HepG2 (cell line): ENCODE results near the gene DENND5B. TPM values are rescaled to one million over a fixed set of nuclear protein-coding genes. Genes with fewer than 3 reads are reported as not detected.

Experiments
- FIP1L1 ChIP-seq: fragments of 200-400 bp; formaldehyde crosslinking; IDR thresholded peaks from 2 replicates; pipeline ENCODE4 v1.6.1; 2018; ENCODE audit warnings: low read depth, mild to moderate bottlenecking, low read length, moderate library complexity, borderline replicate concordance; ENCODE audit not compliant: insufficient read depth
- HNF1A ChIP-seq, 2 experiments: sonication (generic) in 1 of 2; formaldehyde crosslinking in 1 of 2; IDR thresholded peaks; 2 replicates each; pipeline versions ENCODE4 v1.4.0 to v1.6.1; 2016 to 2020; ENCODE audit warnings: borderline replicate concordance in 1 of 2, low read depth in 1 of 2, mild to moderate bottlenecking in 1 of 2, missing genetic modification reagents in 1 of 2
- JARID2 ChIP-seq: sonication (generic); formaldehyde crosslinking; IDR thresholded peaks from 2 replicates; pipeline ENCODE4 v1.8.1; 2023; ENCODE audit warnings: missing genetic modification reagents, inconsistent platforms; ENCODE audit not compliant: insufficient replicate concordance
- KLF12 ChIP-seq: sonication (generic); formaldehyde crosslinking; IDR thresholded peaks from 2 replicates; pipeline ENCODE4 v1.4.0; 2020; ENCODE audit warnings: missing genetic modification reagents, borderline replicate concordance
- MAFF ChIP-seq: IDR thresholded peaks from 2 replicates; pipeline ENCODE4 v1.6.1; 2011; ENCODE audit warnings: low read depth, low read length, improper control_type of control experiment
- MLXIP ChIP-seq: sonication (generic); formaldehyde crosslinking; IDR thresholded peaks from 2 replicates; pipeline ENCODE4 v1.9.0; 2021; ENCODE audit warnings: missing genetic modification reagents, borderline replicate concordance
- NFKBIZ ChIP-seq: IDR thresholded peaks from 2 replicates; pipeline ENCODE4 v1.6.1; 2018; ENCODE audit warnings: missing genetic modification reagents, missing compliant biosample characterization
- RXRA ChIP-seq: sonication (generic); formaldehyde crosslinking; IDR thresholded peaks from 2 replicates; pipeline ENCODE4 v1.5.1; 2020; ENCODE audit warnings: missing genetic modification reagents
- TBX3 ChIP-seq: fragments of 450-650 bp; IDR thresholded peaks from 2 replicates; pipeline ENCODE4 v1.6.1; 2017; ENCODE audit warnings: antibody characterized with exemption, mild to moderate bottlenecking, inconsistent platforms, borderline replicate concordance
- ZHX2 ChIP-seq, 2 experiments: sonication (generic) in 1 of 2; formaldehyde crosslinking in 1 of 2; IDR thresholded peaks; 2 replicates each; pipeline versions ENCODE4 v1.6.1 to v1.9.0; 2014 to 2022; ENCODE audit warnings: antibody characterized with exemption in 1 of 2, borderline replicate concordance in 1 of 2, inconsistent platforms in 1 of 2, low read depth in 1 of 2, missing genetic modification reagents in 1 of 2
- ZMAT3 ChIP-seq: sonication (generic); formaldehyde crosslinking; conservative IDR thresholded peaks from 2 replicates; pipeline ENCODE4 v1.7.0; 2021; ENCODE audit warnings: missing genetic modification reagents
- ZNF431 ChIP-seq: sonication (generic); formaldehyde crosslinking; IDR thresholded peaks from 2 replicates; pipeline ENCODE4 v1.9.0; 2022; ENCODE audit warnings: missing genetic modification reagents, low read depth, mild to moderate bottlenecking, borderline replicate concordance
- ZNF720 ChIP-seq: sonication (generic); formaldehyde crosslinking; IDR thresholded peaks from 2 replicates; pipeline ENCODE4 v1.4.0; 2020; ENCODE audit warnings: missing genetic modification reagents
- ZNF766 ChIP-seq: sonication (generic); formaldehyde crosslinking; IDR thresholded peaks from 2 replicates; pipeline ENCODE4 v1.5.0; 2020; ENCODE audit warnings: missing genetic modification reagents, borderline replicate concordance
- polyA plus RNA-seq, 8 experiments: library from polyadenylated mRNA; depleted of rRNA in 3 of 8; stranded (reverse) in 7 of 8; unstranded in 1 of 8; fragments of >200 nt; fragmentation: Illumina TruSeq in 4 of 8; extraction: Trizol in 4 of 8; gene quantifications; 2 replicates each; pipeline versions ENCODE4 v1.2.1 to v1.2.3, GENCODE V29; 2011 to 2016; ENCODE audit warnings: low read depth in 4 of 8, missing spikeins in 1 of 8, mixed read lengths in 1 of 8; ENCODE audit not compliant: insufficient read depth in 1 of 8
- total RNA-seq, 5 experiments: library from RNA; depleted of rRNA; stranded (reverse); fragments of >200 nt; fragmentation: Illumina TruSeq; extraction: Trizol; gene quantifications; 2 replicates each; pipeline ENCODE4 v1.2.3, GENCODE V29; 2016; ENCODE audit warnings: low read depth in 1 of 5

DENND5B gene
- total and polyA plus RNA-seq, 2 of the 13 experiments (the other 11 are each of a cell fraction or from before 2014, with no cell fraction given) = 14.7 to 18.7 TPM

- no peak for TF ChIP-seq MLXIP (CRISPR knock-in tag)
- TF ChIP-seq FIP1L1 = 0 out of 2 replicates have a peak, but pooled peaks have one; percentile 45
- no peak for TF ChIP-seq ZHX2 (IDR thresholded peaks at IDR 0.05; ENCODE audit: low read depth)
- TF ChIP-seq ZHX2 (CRISPR knock-in tag; IDR thresholded peaks at IDR 0.05; ENCODE audit: borderline replicate concordance) = no peak
- no peak for TF ChIP-seq MAFF
- TF ChIP-seq ZNF766 = peak; percentile 62; the same call in 1 of the 2 replicates
- peak; percentile 51; the same call in 1 of the 2 replicates for TF ChIP-seq ZNF431 (CRISPR knock-in tag)
- peak; percentile 72; the same call in 1 of the 2 replicates for TF ChIP-seq ZMAT3 (CRISPR knock-in tag)
- peak; percentile 58; the same call in 1 of the 2 replicates for TF ChIP-seq TBX3
- TF ChIP-seq ZNF720 (CRISPR knock-in tag) = 0 out of 2 replicates have a peak, but pooled peaks have one; percentile 54
- no peak for TF ChIP-seq JARID2 (CRISPR knock-in tag)
- peak; percentile 88 for TF ChIP-seq NFKBIZ (CRISPR knock-in tag)
- no peak for TF ChIP-seq KLF12 (CRISPR knock-in tag)
- no peak for TF ChIP-seq HNF1A (IDR thresholded peaks at IDR 0.05; ENCODE audit: low read depth)
- peak; percentile 61 for TF ChIP-seq HNF1A (CRISPR knock-in tag; IDR thresholded peaks at IDR 0.05; ENCODE audit: borderline replicate concordance)
- TF ChIP-seq RXRA (CRISPR knock-in tag) = peak; percentile 80
Measured at GRCh38 chr12:31589904-31590641, 863 bp downstream of the DENND5B start (continued).
